Adrenal gland (tissue), 5 donors: Measurements from ENCODE around the gene SLC16A14.

Experiments
- POLR2A ChIP-seq, 2 donors: fragments of 450-650 bp; IDR thresholded peaks; one replicate each; pipeline ENCODE4 v1.6.1; 2017; ENCODE audit warnings: antibody characterized with exemption in 2 of 2, mild to moderate bottlenecking in 2 of 2, moderate library complexity in 1 of 2
- TF ChIP-seq, protein P1 (sequence below), 6 experiments: fragments of 450-650 bp in 4 of 6; fragments of 200-600 bp in 2 of 6; sonication (generic) in 1 of 6; IDR thresholded peaks; 1 replicate in 5 of 6; 2 replicates in 1 of 6; pipeline versions ENCODE4 v1.5.1 to v1.8.0; 2016 to 2021; ENCODE audit warnings: antibody characterized with exemption in 6 of 6, mild to moderate bottlenecking in 2 of 6, moderate library complexity in 1 of 6
- donor health status: DM: no; HTN: no; CAD: no.

DNA sequence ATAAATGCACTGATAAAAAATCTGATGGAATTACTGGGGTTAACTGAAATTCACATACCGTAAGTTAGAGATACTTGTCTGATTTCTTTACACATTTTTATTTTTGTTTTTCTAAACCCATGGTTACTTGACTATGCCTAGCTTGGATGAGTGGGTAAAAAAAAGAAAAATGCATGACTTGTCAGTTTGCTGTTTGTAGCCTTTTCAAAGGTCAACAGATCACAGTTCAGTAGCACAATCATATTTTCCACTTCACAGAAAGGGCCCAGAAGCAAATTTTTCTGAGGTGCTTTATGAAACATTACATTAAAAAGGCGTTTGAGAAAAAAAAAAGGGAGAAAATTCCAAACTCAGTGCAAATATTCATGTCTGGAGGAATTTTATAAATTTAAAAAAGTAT is 16.4 kb downstream of the SLC16A14 start:
- no peak for TF ChIP-seq POLR2A (IDR thresholded peaks at IDR 0.05)
- TF ChIP-seq, protein P1, sequence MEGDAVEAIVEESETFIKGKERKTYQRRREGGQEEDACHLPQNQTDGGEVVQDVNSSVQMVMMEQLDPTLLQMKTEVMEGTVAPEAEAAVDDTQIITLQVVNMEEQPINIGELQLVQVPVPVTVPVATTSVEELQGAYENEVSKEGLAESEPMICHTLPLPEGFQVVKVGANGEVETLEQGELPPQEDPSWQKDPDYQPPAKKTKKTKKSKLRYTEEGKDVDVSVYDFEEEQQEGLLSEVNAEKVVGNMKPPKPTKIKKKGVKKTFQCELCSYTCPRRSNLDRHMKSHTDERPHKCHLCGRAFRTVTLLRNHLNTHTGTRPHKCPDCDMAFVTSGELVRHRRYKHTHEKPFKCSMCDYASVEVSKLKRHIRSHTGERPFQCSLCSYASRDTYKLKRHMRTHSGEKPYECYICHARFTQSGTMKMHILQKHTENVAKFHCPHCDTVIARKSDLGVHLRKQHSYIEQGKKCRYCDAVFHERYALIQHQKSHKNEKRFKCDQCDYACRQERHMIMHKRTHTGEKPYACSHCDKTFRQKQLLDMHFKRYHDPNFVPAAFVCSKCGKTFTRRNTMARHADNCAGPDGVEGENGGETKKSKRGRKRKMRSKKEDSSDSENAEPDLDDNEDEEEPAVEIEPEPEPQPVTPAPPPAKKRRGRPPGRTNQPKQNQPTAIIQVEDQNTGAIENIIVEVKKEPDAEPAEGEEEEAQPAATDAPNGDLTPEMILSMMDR (IDR thresholded peaks at IDR 0.05): no peak
